ENCODE measurements around the gene GLIPR1L2. TPM values are rescaled to one million over a fixed set of nuclear protein-coding genes. Genes with fewer than 3 reads are reported as not detected.
"Not testable (repeated sequence)": the region's sequence is repeated elsewhere in the genome, so short reads cannot be mapped to it uniquely, and the experiment has no call there.

GLIPR1L2 gene
- total RNA-seq, 1 experiment from 2014 or later: 0.44 TPM

DNA sequence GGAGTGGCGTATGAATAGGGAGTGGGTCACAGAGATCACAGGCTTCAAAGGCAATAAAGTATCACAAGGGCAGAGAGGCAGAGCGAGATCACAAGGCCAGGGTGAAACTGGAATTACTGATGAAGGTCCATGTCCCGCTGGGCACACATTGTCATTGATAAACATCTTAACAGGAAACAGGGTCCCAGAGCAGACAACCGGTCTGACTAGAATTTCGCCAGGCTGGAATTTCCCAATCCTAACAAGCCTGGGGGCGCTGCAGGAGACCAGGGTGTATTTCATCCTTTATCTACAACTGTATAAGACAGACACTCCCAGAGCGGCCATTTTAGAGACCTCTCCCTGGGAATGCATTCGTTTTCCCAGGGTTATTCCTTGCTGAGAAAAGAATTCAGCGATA lies 67.0 kb downstream of the GLIPR1L2 start:
- TF ChIP-seq TCF7L2 (IDR thresholded peaks at IDR 0.05; ENCODE audit: borderline replicate concordance, extremely low read depth, insufficient read depth, insufficient read length): peak; percentile 97
- TF ChIP-seq CBX3 (IDR thresholded peaks at IDR 0.05; ENCODE audit: low read depth): peak; percentile 85
- CTCF ChIA-PET; RAD21 ChIA-PET (ENCODE audit: low non-redundant PET in 1 of 2, low total read pairs in 2 of 2, uncharacterized antibody in 2 of 2, unreplicated experiment in 2 of 2); H3K4me2 ChIP-seq (ENCODE audit: low read length); DNase-seq (ENCODE audit: low read depth, low spot score); H4K20me1 ChIP-seq (ENCODE audit: insufficient read depth); H3K27me3 ChIP-seq (ENCODE audit: insufficient read depth, low read length); H3K27ac ChIP-seq (ENCODE audit: low read depth, low read length); BruUV-seq (replicated peaks); H3K9me2 ChIP-seq (ENCODE audit: insufficient read depth); ATAC-seq; H2AFZ ChIP-seq (ENCODE audit: low read depth, low read length, poor library complexity, severe bottlenecking); POLR2A ChIA-PET; H3K36me3 ChIP-seq (ENCODE audit: control insufficient read depth in 1 of 2, insufficient read depth in 2 of 2, low read length in 2 of 2); H3K79me2 ChIP-seq (ENCODE audit: insufficient read depth, low read length); H3K9ac ChIP-seq (ENCODE audit: low read length); H3K4me1 ChIP-seq (ENCODE audit: control insufficient read depth in 1 of 2, insufficient read depth in 2 of 2, low read length in 2 of 2); intact Hi-C loops (cut with micrococcal nuclease); H3K9me3 ChIP-seq (ENCODE audit: control insufficient read depth in 1 of 2, insufficient read depth in 1 of 2, low read depth in 1 of 2, low read length in 2 of 2); H3K4me3 ChIP-seq (replicated peaks in 1 of 2; ENCODE audit: low read depth in 1 of 2, low read length in 2 of 2): not testable (repeated sequence)

DNA sequence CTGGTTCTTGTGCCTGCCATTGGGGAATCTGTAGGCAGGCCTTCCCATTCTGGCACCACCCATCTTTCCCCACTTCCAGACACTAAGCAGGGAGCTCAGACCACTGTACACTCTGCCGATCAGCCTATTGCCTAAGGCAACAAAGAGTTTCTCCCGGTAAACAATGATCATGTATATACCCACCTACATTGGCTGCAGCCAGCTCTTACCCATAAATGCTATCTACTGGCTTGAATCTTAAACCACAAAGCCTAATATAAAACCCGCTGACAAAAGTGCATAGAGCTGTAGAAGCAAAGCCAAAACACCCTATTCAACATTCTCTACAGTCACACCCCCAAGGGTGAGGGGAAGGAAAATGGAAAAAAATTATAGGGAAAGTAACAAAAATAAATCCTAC lies 68.9 kb downstream of the GLIPR1L2 start:
- no peak for TF ChIP-seq CEBPB (IDR thresholded peaks at IDR 0.05; ENCODE audit: low read depth)
- TF ChIP-seq, protein P1, sequence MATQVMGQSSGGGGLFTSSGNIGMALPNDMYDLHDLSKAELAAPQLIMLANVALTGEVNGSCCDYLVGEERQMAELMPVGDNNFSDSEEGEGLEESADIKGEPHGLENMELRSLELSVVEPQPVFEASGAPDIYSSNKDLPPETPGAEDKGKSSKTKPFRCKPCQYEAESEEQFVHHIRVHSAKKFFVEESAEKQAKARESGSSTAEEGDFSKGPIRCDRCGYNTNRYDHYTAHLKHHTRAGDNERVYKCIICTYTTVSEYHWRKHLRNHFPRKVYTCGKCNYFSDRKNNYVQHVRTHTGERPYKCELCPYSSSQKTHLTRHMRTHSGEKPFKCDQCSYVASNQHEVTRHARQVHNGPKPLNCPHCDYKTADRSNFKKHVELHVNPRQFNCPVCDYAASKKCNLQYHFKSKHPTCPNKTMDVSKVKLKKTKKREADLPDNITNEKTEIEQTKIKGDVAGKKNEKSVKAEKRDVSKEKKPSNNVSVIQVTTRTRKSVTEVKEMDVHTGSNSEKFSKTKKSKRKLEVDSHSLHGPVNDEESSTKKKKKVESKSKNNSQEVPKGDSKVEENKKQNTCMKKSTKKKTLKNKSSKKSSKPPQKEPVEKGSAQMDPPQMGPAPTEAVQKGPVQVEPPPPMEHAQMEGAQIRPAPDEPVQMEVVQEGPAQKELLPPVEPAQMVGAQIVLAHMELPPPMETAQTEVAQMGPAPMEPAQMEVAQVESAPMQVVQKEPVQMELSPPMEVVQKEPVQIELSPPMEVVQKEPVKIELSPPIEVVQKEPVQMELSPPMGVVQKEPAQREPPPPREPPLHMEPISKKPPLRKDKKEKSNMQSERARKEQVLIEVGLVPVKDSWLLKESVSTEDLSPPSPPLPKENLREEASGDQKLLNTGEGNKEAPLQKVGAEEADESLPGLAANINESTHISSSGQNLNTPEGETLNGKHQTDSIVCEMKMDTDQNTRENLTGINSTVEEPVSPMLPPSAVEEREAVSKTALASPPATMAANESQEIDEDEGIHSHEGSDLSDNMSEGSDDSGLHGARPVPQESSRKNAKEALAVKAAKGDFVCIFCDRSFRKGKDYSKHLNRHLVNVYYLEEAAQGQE (IDR thresholded peaks at IDR 0.05; ENCODE audit: low read depth): no peak
- TF ChIP-seq EGR1 (IDR thresholded peaks at IDR 0.05; ENCODE audit: low read depth): no peak
- no peak for TF ChIP-seq ATF3 (IDR thresholded peaks at IDR 0.05)
- TF ChIP-seq MAX (IDR thresholded peaks at IDR 0.05): no peak
- TF ChIP-seq CBX3 (IDR thresholded peaks at IDR 0.05; ENCODE audit: low read depth): no peak
- TF ChIP-seq ZNF274 (IDR thresholded peaks at IDR 0.05; ENCODE audit: low read depth, low read length): no peak
- TF ChIP-seq FOSL1 (IDR thresholded peaks at IDR 0.05; ENCODE audit: low read depth): no peak
- TF ChIP-seq POLR2A (IDR thresholded peaks at IDR 0.05; ENCODE audit: borderline replicate concordance, extremely low read depth, insufficient read depth, insufficient read length): no peak
- TF ChIP-seq ZFX (IDR thresholded peaks at IDR 0.05): no peak
- no peak for TF ChIP-seq ELF1 (IDR thresholded peaks at IDR 0.05; ENCODE audit: borderline replicate concordance, low read depth)
- TF ChIP-seq TCF7L2 (IDR thresholded peaks at IDR 0.05; ENCODE audit: borderline replicate concordance, extremely low read depth, insufficient read depth, insufficient read length): no peak
- no peak for TF ChIP-seq SP1 (IDR thresholded peaks at IDR 0.05; ENCODE audit: low read depth)
- intact Hi-C loops (cut with micrococcal nuclease): no loop called here
- H4K20me1 ChIP-seq (ENCODE audit: insufficient read depth): no peaks in the 10 kb centered on the region
- DNase-seq (ENCODE audit: low read depth, low spot score) (no peak), ATAC-seq (no peak)
- ChIA-PET CTCF (no interaction called here), POLR2A (no interaction called here), RAD21 (ENCODE audit: low non-redundant PET in 1 of 2, low total read pairs in 2 of 2, uncharacterized antibody in 2 of 2, unreplicated experiment in 2 of 2) (no interaction called here)
- BruUV-seq (replicated peaks): no TSS peak
- H2AFZ ChIP-seq (ENCODE audit: low read depth, low read length, poor library complexity, severe bottlenecking): no peak overlapping the region
- H3K79me2 ChIP-seq (ENCODE audit: insufficient read depth, low read length): no peaks in the 10 kb centered on the region
- H3K9me2 ChIP-seq (ENCODE audit: insufficient read depth): no peaks in the 10 kb centered on the region
- H3K4me1 ChIP-seq (ENCODE audit: control insufficient read depth in 1 of 2, insufficient read depth in 2 of 2, low read length in 2 of 2): no peaks in the 10 kb centered on the region
- 0 out of 4 replicates have a peak, but pooled peaks cover 0 to 3% of the 10 kb centered on the region in 2 experiments for H3K9me3 ChIP-seq (ENCODE audit: control insufficient read depth in 1 of 2, insufficient read depth in 1 of 2, low read depth in 1 of 2, low read length in 2 of 2)
- no peak overlapping the region for H3K4me3 ChIP-seq (replicated peaks in 1 of 2; ENCODE audit: low read depth in 1 of 2, low read length in 2 of 2)
- no peaks in the 10 kb centered on the region for H3K27me3 ChIP-seq (ENCODE audit: insufficient read depth, low read length)
- no peak overlapping the region for H3K27ac ChIP-seq (ENCODE audit: low read depth, low read length)
- no peak overlapping the region for H3K9ac ChIP-seq (ENCODE audit: low read length)
- H3K36me3 ChIP-seq (ENCODE audit: control insufficient read depth in 1 of 2, insufficient read depth in 2 of 2, low read length in 2 of 2): no peaks in the 10 kb centered on the region
- no peak overlapping the region for H3K4me2 ChIP-seq (ENCODE audit: low read length)
